GM12892 (cell line): ENCODE measurements around the gene MACROD2.

Experiments
- POLR2A ChIP-seq: IDR thresholded peaks from 2 replicates; pipeline ENCODE4 v1.6.1; 2011; ENCODE audit warnings: low read depth, low read length, control low read depth
- POLR2AphosphoS5 ChIP-seq: IDR thresholded peaks from 2 replicates; pipeline ENCODE4 v1.6.1; 2011; ENCODE audit warnings: low read depth, low read length, control low read depth
- TAF1 ChIP-seq: IDR thresholded peaks from 2 replicates; pipeline ENCODE4 v1.6.1; 2011; ENCODE audit warnings: low read depth, mild to moderate bottlenecking, control low read depth, low read length, borderline replicate concordance

DNA sequence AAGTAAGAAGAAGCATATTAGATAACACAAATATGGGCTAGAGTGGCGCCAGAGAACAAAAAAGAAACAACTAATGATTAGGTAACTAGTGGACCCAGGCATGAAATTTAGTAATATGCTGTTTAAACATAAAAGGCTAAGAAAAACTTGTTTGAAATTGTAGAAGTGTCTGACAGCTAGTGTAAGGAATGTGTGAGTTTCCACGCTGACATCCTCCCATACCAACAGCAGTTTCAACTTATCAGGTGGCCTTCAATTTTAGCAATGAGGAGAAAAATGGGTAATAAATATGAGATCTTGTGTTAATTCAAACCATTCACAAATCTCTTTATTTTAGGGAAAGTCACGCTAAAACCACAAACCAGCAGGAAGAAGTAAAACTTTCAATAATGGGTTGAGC, 782.3 kb downstream of the MACROD2 start:
- no peak for TF ChIP-seq POLR2AphosphoS5
- no peak for TF ChIP-seq POLR2A
- TF ChIP-seq TAF1 = no peak
